MM.1S (cell line): ENCODE measurements around the gene TTLL11.

Experiments
- DNase-seq: peaks from one replicate; pipeline ENCODE4 v3.0.0-alpha.2; 2015
- H2AFZ ChIP-seq: fragments of 300-600 bp; sonication (generic); 2 replicates; pipeline ENCODE4 v1.6.0; 2016; ENCODE audit warnings: antibody characterized with exemption, low read length
- H3F3A ChIP-seq: fragments of 300-600 bp; sonication (generic); 2 replicates; pipeline ENCODE4 v1.6.1; 2016; ENCODE audit warnings: mild to moderate bottlenecking, antibody characterized with exemption, low read length, moderate library complexity, mixed read lengths; ENCODE audit not compliant: insufficient read depth
- H3K27ac ChIP-seq: fragments of 300-600 bp; sonication (generic); 2 replicates; pipeline ENCODE4 v1.5.1; 2016; ENCODE audit warnings: mild to moderate bottlenecking, low read length
- H3K27me3 ChIP-seq: fragments of 300-600 bp; sonication (generic); replicated peaks from 2 replicates; pipeline ENCODE4 v1.6.0; 2016; ENCODE audit warnings: low read length; ENCODE audit not compliant: insufficient read depth
- H3K36me3 ChIP-seq: fragments of 300-600 bp; sonication (generic); replicated peaks from 2 replicates; pipeline ENCODE4 v1.6.1; 2016; ENCODE audit warnings: mild to moderate bottlenecking, low read length, mixed read lengths; ENCODE audit not compliant: insufficient read depth
- H3K4me1 ChIP-seq: fragments of 300-600 bp; sonication (generic); 2 replicates; pipeline ENCODE4 v1.6.1; 2016; ENCODE audit warnings: low read length, mixed read lengths
- H3K4me2 ChIP-seq: fragments of 300-600 bp; sonication (generic); 2 replicates; pipeline ENCODE4 v1.6.0; 2016; ENCODE audit warnings: low read depth, low read length
- H3K4me3 ChIP-seq: fragments of 300-600 bp; sonication (generic); 2 replicates; pipeline ENCODE4 v1.5.1; 2016; ENCODE audit warnings: low read length, mixed read lengths
- H3K79me2 ChIP-seq: fragments of 300-600 bp; sonication (generic); 2 replicates; pipeline ENCODE4 v1.6.1; 2016; ENCODE audit warnings: mixed run types, low read length, mixed read lengths
- H3K9ac ChIP-seq: fragments of 300-600 bp; sonication (generic); 2 replicates; pipeline ENCODE4 v1.6.1; 2016; ENCODE audit warnings: low read length, mixed read lengths
- H3K9me2 ChIP-seq: fragments of 300-600 bp; sonication (generic); replicated peaks from 2 replicates; pipeline ENCODE4 v1.6.1; 2016; ENCODE audit warnings: mild to moderate bottlenecking, low read length, mixed read lengths; ENCODE audit not compliant: insufficient read depth
- H3K9me3 ChIP-seq: fragments of 300-600 bp; sonication (generic); replicated peaks from 2 replicates; pipeline ENCODE4 v1.6.1; 2016; ENCODE audit warnings: mild to moderate bottlenecking, low read length, mixed read lengths; ENCODE audit not compliant: insufficient read depth
- H4K20me1 ChIP-seq: fragments of 300-600 bp; sonication (generic); 2 replicates; pipeline ENCODE4 v1.6.1; 2016; ENCODE audit warnings: mild to moderate bottlenecking, low read length, moderate library complexity, mixed read lengths; ENCODE audit not compliant: insufficient read depth
- EZH2 ChIP-seq: fragments of 300-600 bp; sonication (generic); optimal IDR thresholded peaks from 2 replicates; pipeline ENCODE3; 2017; ENCODE audit warnings: low read depth, mild to moderate bottlenecking, antibody characterized with exemption, low read length, mixed read lengths
- EZH2phosphoT487 ChIP-seq: fragments of 300-600 bp; sonication (generic); IDR thresholded peaks from 2 replicates; pipeline ENCODE4 v1.6.1; 2018; ENCODE audit warnings: antibody characterized with exemption, low read length
- TF ChIP-seq, protein P1 (sequence below): fragments of 300-600 bp; sonication (generic); IDR thresholded peaks from 2 replicates; pipeline ENCODE4 v1.5.1; 2016; ENCODE audit warnings: antibody characterized with exemption, low read length, mixed read lengths

Gene TTLL11

DNA sequence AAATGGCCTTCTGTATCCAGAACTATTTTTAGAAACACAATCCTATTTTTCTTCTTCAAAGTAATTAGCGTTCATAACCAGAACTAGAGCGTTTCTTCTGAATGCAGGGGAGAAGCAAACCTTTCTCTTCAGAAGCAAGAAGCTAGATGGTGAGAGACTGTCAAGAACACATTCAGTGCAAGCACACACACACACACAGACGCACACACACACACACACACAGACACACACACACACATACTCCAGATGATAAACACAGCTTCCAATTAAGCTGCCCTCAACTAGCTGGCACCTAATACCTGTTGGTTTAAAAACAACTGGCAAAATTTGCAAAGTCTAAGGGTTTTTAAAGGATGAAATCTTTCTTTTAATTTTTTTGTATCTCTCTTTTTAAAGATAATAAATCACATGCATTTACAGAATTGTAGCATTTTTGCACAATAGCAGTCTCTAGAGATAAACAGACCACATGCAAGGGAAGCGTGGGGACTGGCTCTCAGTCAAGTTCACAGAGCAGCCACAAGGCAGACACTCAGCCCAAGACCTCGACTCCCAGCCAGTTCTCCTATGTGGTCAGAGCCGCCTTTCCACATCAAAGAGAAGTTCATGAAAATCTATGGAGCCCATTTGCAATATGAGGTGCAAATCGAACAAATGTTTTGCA lies 138.5 kb downstream of the TTLL11 start:
- Histone ChIP-seq H3K27ac (no peak overlapping the region), H3K9ac (no peak overlapping the region), H4K20me1 (no peaks in the 10 kb centered on the region), H3K9me3 (no peaks in the 10 kb centered on the region), H3K4me3 (no peak overlapping the region), H3K36me3 (no peaks in the 10 kb centered on the region), H3K4me1 (no peaks in the 10 kb centered on the region), H2AFZ (no peak overlapping the region), H3K4me2 (no peak overlapping the region), H3F3A (no peaks in the 10 kb centered on the region), H3K9me2 (no peaks in the 10 kb centered on the region), H3K79me2 (no peaks in the 10 kb centered on the region), H3K27me3 (no peaks in the 10 kb centered on the region)
- DNase-seq = no peak
- TF ChIP-seq EZH2 (no peak), EZH2phosphoT487 (no peak)
- TF ChIP-seq, protein P1, sequence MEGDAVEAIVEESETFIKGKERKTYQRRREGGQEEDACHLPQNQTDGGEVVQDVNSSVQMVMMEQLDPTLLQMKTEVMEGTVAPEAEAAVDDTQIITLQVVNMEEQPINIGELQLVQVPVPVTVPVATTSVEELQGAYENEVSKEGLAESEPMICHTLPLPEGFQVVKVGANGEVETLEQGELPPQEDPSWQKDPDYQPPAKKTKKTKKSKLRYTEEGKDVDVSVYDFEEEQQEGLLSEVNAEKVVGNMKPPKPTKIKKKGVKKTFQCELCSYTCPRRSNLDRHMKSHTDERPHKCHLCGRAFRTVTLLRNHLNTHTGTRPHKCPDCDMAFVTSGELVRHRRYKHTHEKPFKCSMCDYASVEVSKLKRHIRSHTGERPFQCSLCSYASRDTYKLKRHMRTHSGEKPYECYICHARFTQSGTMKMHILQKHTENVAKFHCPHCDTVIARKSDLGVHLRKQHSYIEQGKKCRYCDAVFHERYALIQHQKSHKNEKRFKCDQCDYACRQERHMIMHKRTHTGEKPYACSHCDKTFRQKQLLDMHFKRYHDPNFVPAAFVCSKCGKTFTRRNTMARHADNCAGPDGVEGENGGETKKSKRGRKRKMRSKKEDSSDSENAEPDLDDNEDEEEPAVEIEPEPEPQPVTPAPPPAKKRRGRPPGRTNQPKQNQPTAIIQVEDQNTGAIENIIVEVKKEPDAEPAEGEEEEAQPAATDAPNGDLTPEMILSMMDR = no peak

DNA sequence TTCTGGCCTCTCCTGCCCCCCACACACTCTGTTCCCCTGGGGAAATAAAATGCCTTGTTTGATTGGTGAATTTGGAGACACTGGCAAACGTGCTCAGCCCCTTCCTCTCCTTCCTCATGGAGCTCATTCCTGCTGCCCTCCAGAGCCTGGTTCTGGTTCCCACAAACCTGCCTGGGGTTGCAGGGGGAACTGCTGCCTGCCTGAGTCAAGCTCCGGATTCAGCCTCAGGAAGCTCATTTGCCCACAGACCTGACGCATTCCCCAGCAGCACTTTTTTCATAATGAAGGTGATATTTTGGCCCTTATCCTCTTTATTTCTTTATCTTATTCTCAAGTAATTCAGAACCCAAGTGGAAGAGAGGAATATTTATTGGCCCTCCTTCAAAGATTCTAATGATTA lies 140.5 kb downstream of the TTLL11 start:
- no peaks in the 10 kb centered on the region for H3K36me3 ChIP-seq
- no peaks in the 10 kb centered on the region for H3K27me3 ChIP-seq
- no peak overlapping the region for H3K27ac ChIP-seq
- H3K9me2 ChIP-seq = no peaks in the 10 kb centered on the region
- TF ChIP-seq, protein P1 = no peak
- TF ChIP-seq EZH2 (no peak), EZH2phosphoT487 (no peak)
- no peak overlapping the region for H2AFZ ChIP-seq
- no peaks in the 10 kb centered on the region for H3K9me3 ChIP-seq
- H3K4me2 ChIP-seq = no peak overlapping the region
- H4K20me1 ChIP-seq = no peaks in the 10 kb centered on the region
- no peak overlapping the region for H3K4me3 ChIP-seq
- no peak overlapping the region for H3K9ac ChIP-seq
- H3K4me1 ChIP-seq = no peaks in the 10 kb centered on the region
- H3K79me2 ChIP-seq = no peaks in the 10 kb centered on the region
- no peaks in the 10 kb centered on the region for H3F3A ChIP-seq
- no peak for DNase-seq

DNA sequence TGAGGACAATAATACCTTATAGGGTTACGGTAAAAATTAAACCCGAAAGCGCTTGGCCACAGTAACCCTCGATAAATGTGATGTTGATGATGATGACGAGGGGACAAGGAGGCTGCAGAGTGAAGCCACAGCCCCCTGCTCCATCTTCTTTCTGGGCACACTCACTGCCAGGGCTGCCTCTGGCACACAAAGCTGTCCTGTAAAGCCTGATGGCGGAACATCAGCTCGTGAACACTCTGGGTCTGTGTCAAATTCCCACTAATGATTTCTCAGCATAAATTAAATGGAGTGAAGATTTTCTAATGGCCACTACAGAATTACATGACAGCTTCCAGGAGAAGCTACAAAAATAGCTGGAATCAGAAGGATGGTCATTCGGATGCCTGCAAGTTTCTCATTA lies 142.2 kb downstream of the TTLL11 start:
- no peak overlapping the region for H3K27ac ChIP-seq
- H3K36me3 ChIP-seq = no peaks in the 10 kb centered on the region
- H3K4me1 ChIP-seq = no peaks in the 10 kb centered on the region
- no peaks in the 10 kb centered on the region for H3K9me2 ChIP-seq
- H3K9me3 ChIP-seq = no peaks in the 10 kb centered on the region
- no peak overlapping the region for H3K4me2 ChIP-seq
- no peak for DNase-seq
- no peak overlapping the region for H3K9ac ChIP-seq
- H3K4me3 ChIP-seq = no peak overlapping the region
- TF ChIP-seq EZH2phosphoT487 (no peak), EZH2 (no peak)
- TF ChIP-seq, protein P1 = no peak
- H4K20me1 ChIP-seq = no peaks in the 10 kb centered on the region
- H3F3A ChIP-seq = no peaks in the 10 kb centered on the region
- H3K79me2 ChIP-seq = no peaks in the 10 kb centered on the region
- H2AFZ ChIP-seq = no peak overlapping the region
- no peaks in the 10 kb centered on the region for H3K27me3 ChIP-seq
